BJ (cell line): Measurements from ENCODE around the gene NUP58. TPM values are rescaled to one million over a fixed set of nuclear protein-coding genes. Genes with fewer than 3 reads are reported as not detected.
A peak's percentile ranks its signal among the peaks of the same experiment; 100 is the strongest.

Source experiments
- CTCF ChIA-PET: fragments of 350-600 bp; formaldehyde crosslinking; extraction: SDS; loops from one replicate; lab custom pipeline; 2021; ENCODE audit warnings: antibody characterized with exemption, inconsistent platforms; lab: Yijun Ruan, JAX
- POLR2A ChIA-PET: fragments of 300-600 bp; sonication (Branson Sonifier 250); formaldehyde crosslinking; extraction: SDS; loops from one replicate; lab custom pipeline; 2021; ENCODE audit warnings: antibody characterized with exemption; lab: Charles Lee
- DNase-seq: peaks from one replicate; pipeline ENCODE4 v3.0.0-alpha.2; 2011; ENCODE audit warnings: low read depth
- H3K27me3 ChIP-seq: 2 replicates; pipeline ENCODE4 v1.6.0; 2011; ENCODE audit warnings: low read length; ENCODE audit not compliant: control insufficient read depth, insufficient read depth
- H3K36me3 ChIP-seq: 2 replicates; pipeline ENCODE4 v1.5.1; 2011; ENCODE audit warnings: low read length; ENCODE audit not compliant: control insufficient read depth, insufficient read depth
- H3K4me3 ChIP-seq: 2 replicates; pipeline ENCODE4 v1.5.1; 2011; ENCODE audit warnings: low read depth, mild to moderate bottlenecking, control low read depth, low read length
- CTCF ChIP-seq: IDR thresholded peaks from 2 replicates; pipeline ENCODE4 v1.5.1; 2011; ENCODE audit warnings: low read depth, mild to moderate bottlenecking, control low read depth, inconsistent platforms, low read length, moderate library complexity; ENCODE audit not compliant: insufficient read depth
- polyA plus RNA-seq: library from polyadenylated mRNA; depleted of rRNA; stranded (reverse); fragments of >200 nt; gene quantifications from 2 replicates; pipeline ENCODE4 v1.2.3, GENCODE V29; 2011

The NUP58 gene
- polyA plus RNA-seq, 1 experiment: 20.4 TPM

- DNase-seq: no peak
- Histone ChIP-seq H3K36me3 (peaks cover 5% of the 10 kb centered on the region), H3K27me3 (no peaks in the 10 kb centered on the region), H3K4me3 (no peak overlapping the region)
- ChIA-PET CTCF (no interaction called here), POLR2A (no interaction called here)
- no peak for TF ChIP-seq CTCF
Measured at GRCh38 chr13:25266706-25267105, 34.7 kb upstream of the NUP58 start.

GRCh38 chr13:25267715-25268114, 33.7 kb upstream of the NUP58 start:
- ChIA-PET POLR2A (no interaction called here), CTCF (interaction anchor here (1.3 kb wide), 1 partner anchor 19 kb away, joined by 3 read pairs; no protein-coding TSS in a partner anchor)
- Histone ChIP-seq H3K27me3 (no peaks in the 10 kb centered on the region), H3K36me3 (peaks cover 3% of the 10 kb centered on the region), H3K4me3 (no peak overlapping the region)
- peak; percentile 32; the same call in 1 of the 2 replicates for TF ChIP-seq CTCF
- DNase-seq: no peak

GRCh38 chr13:25268561-25268960, 32.9 kb upstream of the NUP58 start:
- CTCF ChIA-PET: interaction anchor here (1.3 to 1.8 kb wide), 2 partner anchors 18 to 35 kb away, joined by 3 to 5 read pairs; no protein-coding TSS in a partner anchor
- Histone ChIP-seq H3K4me3 (no peak overlapping the region), H3K27me3 (no peaks in the 10 kb centered on the region), H3K36me3 (peaks cover 3% of the 10 kb centered on the region)
- no peak for DNase-seq
- TF ChIP-seq CTCF: no peak
- POLR2A ChIA-PET: no interaction called here

- no peaks in the 10 kb centered on the region for H3K27me3 ChIP-seq
- ChIA-PET POLR2A (no interaction called here), CTCF (interaction anchor here (1.0 to 3.3 kb wide), 4 partner anchors 7 to 43 kb away, joined by 4 to 20 read pairs (median 4); partner anchors contain the start of gene MTMR6)
- no peaks in the 10 kb centered on the region for H3K36me3 ChIP-seq
- H3K4me3 ChIP-seq: no peak overlapping the region
- TF ChIP-seq CTCF: no peak
- DNase-seq: no peak
Measured at GRCh38 chr13:25276748-25277147, 24.7 kb upstream of the NUP58 start.

- H3K27me3 ChIP-seq: no peaks in the 10 kb centered on the region
- ChIA-PET POLR2A (no interaction called here), CTCF (no interaction called here)
- H3K36me3 ChIP-seq: no peaks in the 10 kb centered on the region
- H3K4me3 ChIP-seq: no peak overlapping the region
- TF ChIP-seq CTCF: no peak
- DNase-seq: no peak
Measured at GRCh38 chr13:25280396-25280795, 21.0 kb upstream of the NUP58 start.
